NCI-H1417 treated with DMSO at 0.1 percent for 48 hours (cell line): ENCODE results near the gene OPN4.

ENCODE experiments used
- DNase-seq: peaks from one replicate; lab custom pipeline; 2025; lab: John Stamatoyannopoulos, UW

The OPN4 gene

DNA sequence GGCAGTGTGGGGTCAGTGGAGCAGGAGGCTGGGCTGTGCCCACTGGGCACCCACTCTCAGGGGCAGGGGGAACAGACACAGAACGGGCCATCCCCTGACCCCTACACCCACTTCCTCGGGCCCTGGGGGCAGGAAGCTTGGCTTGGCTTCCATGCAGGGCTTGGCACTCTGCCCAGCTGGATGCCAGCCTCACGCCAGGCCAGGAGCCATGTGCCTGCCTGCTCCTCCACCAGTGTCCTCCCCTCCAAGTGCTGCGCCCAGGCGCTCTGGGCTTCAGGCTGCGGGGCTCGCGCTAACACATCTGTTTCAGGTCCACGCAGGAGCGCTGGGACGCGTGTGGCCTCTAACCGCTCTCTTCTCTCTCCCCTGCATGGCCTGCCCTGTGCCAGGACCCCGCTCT lies 26.7 kb downstream of the OPN4 start:
- no peak for DNase-seq

DNA sequence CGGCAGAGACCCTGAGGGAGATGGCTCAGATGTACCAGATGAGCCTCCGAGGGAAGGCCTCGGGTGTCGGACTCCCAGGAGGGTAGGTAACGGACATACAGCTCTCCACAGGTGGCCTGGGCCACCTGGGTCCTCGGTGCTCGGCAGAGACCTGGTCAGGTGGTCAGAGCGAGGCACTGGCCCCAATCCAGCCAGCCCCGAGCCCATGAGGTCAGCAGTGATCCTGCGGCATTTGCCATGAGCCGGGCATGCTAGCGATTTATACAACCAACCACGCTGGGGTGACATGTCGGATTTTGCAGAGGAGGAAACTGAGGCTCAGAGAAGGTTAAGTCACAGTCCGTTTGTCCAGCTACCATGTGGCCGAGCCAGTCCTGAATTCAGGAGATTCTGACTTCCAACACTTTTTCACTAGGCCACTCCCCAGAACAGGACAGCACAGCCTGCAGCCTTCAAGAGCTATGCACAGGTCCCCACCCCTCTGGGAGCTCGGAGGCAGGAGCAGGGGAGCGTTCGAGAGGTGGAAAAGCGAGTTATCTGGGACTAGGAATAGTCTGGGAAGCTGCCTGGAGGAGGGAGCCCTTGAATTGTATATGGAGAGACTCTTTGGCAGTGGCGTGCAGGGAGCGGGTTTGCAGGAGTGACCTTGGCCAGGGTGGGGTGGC lies 27.5 kb downstream of the OPN4 start:
- DNase-seq = no peak

- DNase-seq = no peak
Measured at GRCh38 chr10:86682675-86683074, 28.3 kb downstream of the OPN4 start.

GRCh38 chr10:86684331-86685097 lies 30.2 kb downstream of the OPN4 start:
- DNase-seq = no peak

DNA sequence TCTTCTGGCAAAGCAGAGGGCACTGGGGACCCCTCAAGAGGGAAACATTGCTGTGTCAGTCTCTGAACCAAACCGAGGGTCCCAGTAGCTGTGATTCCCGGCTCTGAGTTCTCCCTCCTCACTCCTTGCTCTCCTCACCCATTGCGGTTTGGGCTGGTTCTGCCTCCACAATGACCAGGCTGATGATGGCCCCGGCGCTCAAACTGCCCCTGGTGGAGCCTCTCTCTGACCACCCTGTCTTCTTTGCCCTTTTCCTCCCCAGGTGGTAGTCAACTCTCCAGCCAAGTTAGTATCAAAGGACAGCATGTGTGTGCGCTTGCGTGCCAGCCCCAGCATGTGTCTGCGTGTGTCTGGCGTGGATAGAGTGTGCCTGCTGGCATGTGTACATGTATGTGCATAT lies 31.1 kb downstream of the OPN4 start:
- DNase-seq = no peak

DNA sequence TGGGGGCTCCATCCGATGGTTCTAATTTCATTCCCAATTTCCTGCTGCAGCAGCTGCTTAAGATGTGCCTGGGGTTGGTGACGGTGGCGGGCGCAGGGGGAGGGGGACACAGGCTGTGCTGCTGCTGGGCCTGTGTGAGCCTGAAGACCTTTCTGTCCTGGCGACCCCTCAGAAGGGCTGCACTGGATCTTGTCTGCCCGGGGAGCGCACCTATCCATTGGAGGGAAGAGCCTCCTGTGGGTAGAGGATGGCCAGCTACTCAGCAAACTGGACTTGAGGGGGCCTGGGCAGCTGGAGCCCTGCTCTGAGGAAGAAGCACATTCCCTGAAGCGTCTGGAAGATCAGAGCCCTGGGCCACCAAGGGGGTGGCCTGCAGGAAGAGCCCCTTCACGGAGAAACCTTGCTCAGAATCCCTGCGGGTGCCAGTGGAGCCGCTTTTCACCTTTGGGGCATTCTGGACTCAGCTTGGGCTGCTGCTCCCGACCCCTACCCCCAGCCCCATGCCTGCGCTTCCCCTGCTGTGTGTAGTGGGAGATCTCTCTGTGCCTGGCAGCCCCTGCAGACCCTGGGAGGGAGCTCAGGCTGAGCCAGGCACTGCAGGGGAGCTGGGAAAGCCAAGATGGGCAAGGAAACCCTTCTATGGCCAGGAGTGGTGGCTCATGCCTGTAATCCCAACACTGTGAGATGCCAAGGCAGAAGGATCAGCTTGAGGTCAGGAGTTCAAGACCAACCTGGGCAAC lies 31.7 kb downstream of the OPN4 start:
- no peak for DNase-seq

GRCh38 chr10:86686972-86687371 lies 32.6 kb downstream of the OPN4 start:
- DNase-seq = no peak

DNA sequence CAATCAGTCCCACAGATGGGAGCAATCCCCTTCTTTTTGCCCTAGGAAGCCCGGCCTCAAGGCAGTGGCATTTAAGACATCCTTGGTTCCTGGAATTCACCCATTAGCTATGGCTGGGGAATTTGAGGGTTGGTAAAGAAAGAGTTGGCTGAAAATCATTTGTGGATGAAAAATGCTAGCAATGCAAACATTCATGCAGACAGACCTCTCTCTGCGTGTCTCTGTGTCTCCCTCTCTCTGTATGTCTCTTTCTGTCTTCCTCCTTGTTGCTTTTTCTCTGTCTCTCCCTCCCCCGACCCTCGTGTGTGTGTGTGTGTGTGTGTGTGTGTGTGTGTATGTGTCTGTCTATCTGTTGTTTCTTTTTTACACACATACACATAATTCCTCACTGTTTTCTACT lies 33.4 kb downstream of the OPN4 start:
- DNase-seq = no peak

DNA sequence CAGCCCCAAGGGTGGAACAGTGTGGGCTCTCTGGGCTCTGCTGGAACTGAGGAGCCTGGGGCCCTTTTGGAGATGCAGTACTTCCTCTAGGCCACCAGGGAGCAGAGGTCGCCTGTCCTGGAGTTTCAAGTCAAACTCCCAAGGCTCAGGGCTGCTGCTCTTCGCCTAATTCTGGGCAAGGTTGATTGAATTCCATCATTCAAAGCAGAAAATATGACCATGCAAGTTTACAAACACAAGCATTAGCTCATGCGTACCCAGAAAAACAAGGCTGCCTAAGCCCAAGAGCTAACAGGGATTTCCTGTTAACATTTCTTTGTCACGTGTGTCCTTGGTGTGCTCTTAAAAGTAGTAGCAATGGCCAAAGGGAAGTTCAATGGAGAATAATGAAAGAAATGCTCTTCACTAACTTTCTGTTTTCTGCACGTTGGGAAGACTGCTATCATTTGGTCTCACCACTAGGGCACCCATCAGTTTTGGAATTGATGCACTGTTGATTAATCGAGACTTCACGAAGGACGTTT lies 34.1 kb downstream of the OPN4 start:
- no peak for DNase-seq

DNA sequence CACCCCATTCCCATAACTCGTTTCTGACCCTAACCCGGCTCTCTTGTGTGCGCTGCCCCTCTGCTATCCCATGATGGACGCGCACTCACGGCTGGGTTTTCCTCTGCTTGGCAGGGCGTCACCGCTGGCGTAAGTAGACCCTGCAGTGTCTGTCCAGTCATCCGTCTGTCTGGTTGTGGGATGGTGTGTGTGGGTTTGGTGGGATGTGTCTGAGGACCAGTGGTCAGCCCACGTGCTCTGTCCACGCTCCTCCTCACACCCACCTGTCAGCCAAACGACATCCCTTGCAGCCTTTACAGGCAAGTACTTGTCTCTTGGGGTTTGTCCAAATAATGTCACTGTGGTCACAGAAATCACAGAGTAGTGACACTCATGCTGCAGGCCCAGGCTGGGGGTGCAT lies 34.8 kb downstream of the OPN4 start:
- DNase-seq = no peak

GRCh38 chr10:86690231-86690630 lies 35.9 kb downstream of the OPN4 start:
- no peak for DNase-seq

- DNase-seq = no peak
Measured at GRCh38 chr10:86690657-86691084, 36.3 kb downstream of the OPN4 start.

DNA sequence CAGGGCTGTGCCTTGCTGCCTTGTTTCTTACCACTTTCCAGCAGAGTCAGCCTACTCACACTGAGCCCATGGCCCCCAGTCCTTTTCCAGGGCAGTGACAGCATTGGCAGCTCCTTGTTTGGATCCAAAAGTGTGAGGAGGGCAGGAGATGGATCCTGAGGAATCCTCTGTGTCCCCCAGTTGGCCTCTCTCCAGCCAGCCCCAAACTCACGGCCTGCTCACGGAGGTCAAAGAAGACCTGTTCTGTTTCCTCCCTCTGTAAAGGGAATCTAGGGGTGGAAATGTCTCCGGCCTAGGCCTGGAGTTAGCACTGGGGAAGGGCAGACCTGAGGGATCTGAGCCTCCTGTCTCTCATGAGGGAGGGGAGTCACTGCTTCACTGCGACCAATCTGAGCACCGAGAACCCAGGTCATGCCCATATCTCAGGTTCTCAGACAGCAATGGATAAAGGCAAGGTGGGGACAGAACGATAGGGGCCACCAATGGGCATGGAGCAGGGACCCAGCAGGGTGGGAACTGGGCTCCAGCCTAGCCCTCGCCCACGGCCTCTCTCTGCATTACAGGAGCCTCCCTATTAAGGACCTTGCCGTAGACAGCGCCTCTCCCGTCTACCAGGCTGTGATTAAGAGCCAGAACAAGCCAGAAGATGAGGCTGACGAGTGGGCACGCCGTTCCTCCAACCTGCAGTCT lies 37.1 kb downstream of the OPN4 start:
- no peak for DNase-seq

- DNase-seq = no peak
Measured at GRCh38 chr10:86692023-86692514, 37.7 kb downstream of the OPN4 start.

- no peak for DNase-seq
Measured at GRCh38 chr10:86692664-86693063, 38.3 kb downstream of the OPN4 start.

DNA sequence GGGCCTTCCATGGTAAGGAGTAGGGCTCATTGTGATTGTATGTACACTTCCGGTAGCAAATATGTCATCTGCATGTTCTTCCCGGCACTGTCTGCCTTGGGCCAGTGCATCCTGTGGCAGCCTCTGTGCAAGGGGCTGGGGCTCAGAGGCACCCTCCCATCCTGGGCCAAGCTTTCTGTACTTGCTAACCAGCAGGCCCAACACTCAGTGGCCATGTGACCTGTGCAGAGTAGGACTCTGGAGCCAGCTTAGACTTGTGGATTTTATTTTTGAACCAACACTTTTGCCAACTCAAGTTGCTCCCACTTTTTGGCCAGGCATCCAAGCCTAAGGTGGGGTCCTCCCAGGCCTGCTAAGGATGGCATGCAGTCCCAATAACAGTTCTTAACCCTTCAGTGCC lies 38.9 kb downstream of the OPN4 start:
- DNase-seq = no peak

- DNase-seq = no peak
Measured at GRCh38 chr10:86693721-86694369, 39.5 kb downstream of the OPN4 start.

DNA sequence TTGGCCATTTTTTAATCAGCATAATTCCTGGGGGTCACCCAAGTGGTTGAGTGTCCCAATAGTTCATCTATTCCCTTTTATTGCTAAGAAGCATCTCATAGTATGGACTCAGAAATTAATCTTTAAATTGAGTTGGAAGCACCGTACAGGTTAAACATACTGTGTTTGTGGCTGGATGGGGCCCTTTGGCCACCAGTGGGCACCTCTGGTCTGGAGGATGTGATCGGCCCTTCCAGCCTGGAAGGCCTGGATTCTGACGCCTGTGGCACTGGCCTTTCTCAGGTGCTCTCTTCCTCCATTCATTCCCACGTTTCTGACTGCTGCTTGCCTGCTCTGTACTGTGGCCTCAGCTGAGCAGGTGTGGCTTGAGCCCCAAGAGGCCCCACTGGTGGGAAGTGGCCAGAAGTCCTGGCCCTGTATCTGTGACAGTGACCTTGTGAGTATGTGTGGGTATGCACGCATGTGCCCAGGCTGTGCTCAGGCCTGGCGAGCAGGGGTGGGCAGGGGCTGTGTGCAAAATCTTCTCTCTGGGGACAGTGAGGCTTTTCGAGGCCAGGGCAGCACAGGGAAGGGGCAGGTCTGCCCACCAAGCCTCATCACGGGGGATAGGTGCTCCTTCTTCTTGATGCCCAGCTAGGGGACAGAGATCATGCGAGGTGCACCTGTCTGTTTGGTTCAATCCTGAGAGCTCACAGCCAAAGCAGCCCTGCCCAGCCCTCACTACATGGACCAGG lies 44.0 kb downstream of the OPN4 start:
- no peak for DNase-seq

- no peak for DNase-seq
Measured at GRCh38 chr10:86699125-86699524, 44.8 kb downstream of the OPN4 start.

DNA sequence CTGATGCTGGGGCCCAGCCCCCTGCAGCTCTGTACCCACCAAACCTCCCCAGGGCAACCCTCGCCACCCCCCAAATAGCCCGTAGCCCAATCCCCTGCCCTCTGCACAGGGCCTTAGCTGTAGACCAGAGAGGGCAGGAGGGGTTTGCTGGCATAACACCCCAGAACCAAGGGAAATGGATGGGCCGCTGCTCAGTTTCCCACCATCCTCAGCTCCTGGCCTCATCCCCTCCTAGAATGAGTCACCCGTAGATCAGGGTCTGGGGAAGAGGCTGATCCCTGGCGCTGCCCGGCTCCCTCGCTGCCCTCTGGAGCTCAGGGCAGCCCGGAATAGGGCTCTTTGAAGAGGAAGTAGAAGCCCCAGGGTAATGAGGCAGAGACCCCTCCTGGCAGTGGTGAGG lies 45.2 kb downstream of the OPN4 start:
- DNase-seq = no peak
